GM12878 (cell line): Measurements from ENCODE around the gene POU3F4.

Source experiments
- CTCF ChIP-seq, 3 experiments: IDR thresholded peaks in 2 of 3; conservative IDR thresholded peaks in 1 of 3; 2 replicates each; pipeline ENCODE4 v1.5.1; 2011; ENCODE audit warnings: low read depth in 3 of 3, low read length in 3 of 3, mild to moderate bottlenecking in 3 of 3, control low read depth in 2 of 3, moderate library complexity in 2 of 3, inconsistent platforms in 1 of 3, mixed read lengths in 1 of 3; ENCODE audit not compliant: control insufficient read depth in 2 of 3, insufficient read depth in 1 of 3; ENCODE audit errors: extremely low read depth in 1 of 3
- MAX ChIP-seq: IDR thresholded peaks from 2 replicates; pipeline ENCODE4 v1.6.1; 2012; ENCODE audit warnings: low read depth, low read length, improper control_type of control experiment

- TF ChIP-seq CTCF (IDR thresholded peaks at IDR 0.05 in 2 of 3, conservative IDR thresholded peaks at IDR 0.05 in 1 of 3; ENCODE audit: control insufficient read depth in 2 of 3, extremely low read depth in 1 of 3, insufficient read depth in 1 of 3, low read depth in 3 of 3, low read length in 3 of 3) (no peak), MAX (no peak)
These were observed 4.0 kb downstream of the POU3F4 start for GRCh38 chrX:83512111-83512510.
